Upper lobe of right lung (tissue), 1 donor: ENCODE measurements around the gene SLC22A15. TPM values are rescaled to one million over a fixed set of nuclear protein-coding genes. Genes with fewer than 3 reads are reported as not detected.

Source experiments
- ATAC-seq: fragments of 200-7000 bp; cut with Tn5 transposase; one replicate; pipeline ENCODE4 v1.9.1; 2020; ENCODE audit warnings: mild to moderate bottlenecking, moderate library complexity
- DNase-seq: peaks from one replicate; pipeline ENCODE4 v3.0.0-alpha.2; 2020
- H3K27ac ChIP-seq: fragments of 200-600 bp; one replicate; pipeline ENCODE4 v1.8.0; 2022
- H3K27me3 ChIP-seq: fragments of 200-600 bp; one replicate; pipeline ENCODE4 v1.8.0; 2022; ENCODE audit warnings: mild to moderate bottlenecking
- H3K36me3 ChIP-seq: fragments of 200-600 bp; one replicate; pipeline ENCODE4 v1.8.0; 2022
- H3K4me1 ChIP-seq: fragments of 200-600 bp; one replicate; pipeline ENCODE4 v1.8.0; 2022
- H3K4me3 ChIP-seq: fragments of 200-600 bp; one replicate; pipeline ENCODE4 v1.8.0; 2022; ENCODE audit warnings: mild to moderate bottlenecking
- H3K9me3 ChIP-seq: fragments of 200-600 bp; one replicate; pipeline ENCODE4 v1.8.0; 2022
- CTCF ChIP-seq: fragments of 200-600 bp; IDR thresholded peaks from one replicate; pipeline ENCODE4 v1.8.0; 2022; ENCODE audit warnings: antibody characterized with exemption
- intact Hi-C: fragments of 100-400 bp; cut with DNase I; formaldehyde crosslinking; loops from one replicate; pipeline ENCODE4 v1.11.0; 2022
- total RNA-seq: library from RNA; stranded (reverse); fragmentation: NEBNext Ultra II Directional; extraction: Animal tissue kit (Norgen Biotek cat#: 25700); gene quantifications from one replicate; pipeline ENCODE4 v1.2.1, GENCODE V29; 2021
- donor health status: DM: no; HTN: yes; CAD: no; lungs with severe emphysema.

SLC22A15 gene
- total RNA-seq, 1 donor from 2014 or later: 25.7 TPM

DNA sequence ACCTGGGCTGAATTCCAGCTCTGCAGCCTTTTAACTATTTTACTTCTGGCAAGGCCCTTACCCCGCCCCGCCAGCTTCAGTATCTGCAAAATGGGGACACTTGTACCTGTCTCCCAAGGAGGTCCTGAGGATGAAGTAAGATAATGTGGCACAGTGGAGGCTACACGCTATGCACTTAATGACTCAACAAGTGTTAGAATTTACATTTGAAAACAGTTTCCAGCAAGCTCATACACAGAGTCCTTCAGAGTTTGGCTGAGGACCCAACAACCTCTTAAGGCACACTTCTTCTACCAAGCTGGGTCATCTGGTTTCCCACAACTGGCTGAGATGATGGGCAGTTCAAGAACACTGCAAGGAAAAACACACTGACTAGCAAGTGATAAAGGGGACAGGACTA, 30.2 kb upstream of the SLC22A15 start:
- no peak for TF ChIP-seq CTCF
- ATAC-seq (peak; percentile 90), DNase-seq (no peak)
- Histone ChIP-seq H3K9me3 (no peaks in the 10 kb centered on the region), H3K27ac (no peak overlapping the region), H3K4me1 (peaks cover 6% of the 10 kb centered on the region), H3K27me3 (no peaks in the 10 kb centered on the region), H3K4me3 (no peak overlapping the region), H3K36me3 (no peaks in the 10 kb centered on the region)
- intact Hi-C loops: no loop called here

GRCh38 chr1:115949156-115949555, 27.2 kb upstream of the SLC22A15 start:
- Histone ChIP-seq H3K4me3 (no peak overlapping the region), H3K27me3 (no peaks in the 10 kb centered on the region), H3K4me1 (peaks cover 6% of the 10 kb centered on the region), H3K9me3 (no peaks in the 10 kb centered on the region), H3K36me3 (no peaks in the 10 kb centered on the region), H3K27ac (no peak overlapping the region)
- DNase-seq (no peak), ATAC-seq (no peak)
- intact Hi-C loops: no loop called here
- no peak for TF ChIP-seq CTCF

DNA sequence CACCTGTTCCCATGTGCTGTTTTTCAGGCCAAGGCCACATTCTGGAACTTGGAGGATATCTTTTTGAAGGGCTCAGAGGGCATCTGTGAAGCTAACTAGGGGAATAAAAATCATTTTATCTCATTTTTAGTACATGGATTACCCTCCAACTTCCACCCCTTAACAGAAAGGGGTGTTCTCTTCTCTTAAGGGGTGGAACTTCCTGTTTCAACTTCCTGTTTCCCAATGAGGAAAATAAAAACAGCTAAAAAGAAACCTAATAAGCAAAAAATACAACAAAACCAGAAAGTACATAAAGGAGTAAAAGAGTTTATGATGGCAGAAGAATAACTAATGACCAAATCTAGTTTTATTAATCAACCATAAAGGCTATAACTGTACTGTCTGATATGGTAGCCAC, 24.8 kb upstream of the SLC22A15 start:
- Histone ChIP-seq H3K36me3 (no peaks in the 10 kb centered on the region), H3K4me1 (no peaks in the 10 kb centered on the region), H3K9me3 (no peaks in the 10 kb centered on the region), H3K27ac (no peak overlapping the region), H3K4me3 (no peak overlapping the region), H3K27me3 (no peaks in the 10 kb centered on the region)
- no peak for DNase-seq
- ATAC-seq: no peak
- TF ChIP-seq CTCF: no peak
- intact Hi-C loops: no loop called here

DNA sequence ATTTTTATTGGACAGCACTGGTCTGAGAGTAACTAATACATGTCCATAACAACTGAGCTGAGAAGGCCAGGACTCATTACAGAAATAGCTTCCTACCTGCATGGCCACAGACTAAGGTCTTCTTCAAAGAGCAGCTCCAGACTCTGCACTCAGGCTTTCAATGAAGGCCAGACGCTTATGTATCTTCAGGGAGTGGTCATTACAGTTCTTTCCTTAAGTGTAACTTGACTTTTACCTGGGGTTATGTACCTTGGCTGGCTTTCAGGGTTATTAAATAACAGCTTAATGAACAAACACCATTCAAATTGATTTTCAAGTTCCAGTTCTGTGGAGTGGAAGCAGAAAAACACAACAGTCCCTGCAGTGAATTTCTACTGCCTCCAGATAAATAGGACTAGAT, 23.8 kb upstream of the SLC22A15 start:
- no peak for TF ChIP-seq CTCF
- H3K4me3 ChIP-seq: no peak overlapping the region
- H3K27me3 ChIP-seq: no peaks in the 10 kb centered on the region
- no peaks in the 10 kb centered on the region for H3K9me3 ChIP-seq
- ATAC-seq (peak; percentile 62), DNase-seq (no peak)
- no peaks in the 10 kb centered on the region for H3K4me1 ChIP-seq
- no peaks in the 10 kb centered on the region for H3K36me3 ChIP-seq
- intact Hi-C loops: no loop called here
- H3K27ac ChIP-seq: no peak overlapping the region

- Histone ChIP-seq H3K27ac (no peak overlapping the region), H3K4me3 (no peak overlapping the region), H3K4me1 (no peaks in the 10 kb centered on the region), H3K27me3 (no peaks in the 10 kb centered on the region), H3K36me3 (no peaks in the 10 kb centered on the region), H3K9me3 (no peaks in the 10 kb centered on the region)
- TF ChIP-seq CTCF: no peak
- ATAC-seq (no peak), DNase-seq (no peak)
- intact Hi-C loops: no loop called here
Measured at GRCh38 chr1:115953180-115953579, 23.1 kb upstream of the SLC22A15 start.

DNA sequence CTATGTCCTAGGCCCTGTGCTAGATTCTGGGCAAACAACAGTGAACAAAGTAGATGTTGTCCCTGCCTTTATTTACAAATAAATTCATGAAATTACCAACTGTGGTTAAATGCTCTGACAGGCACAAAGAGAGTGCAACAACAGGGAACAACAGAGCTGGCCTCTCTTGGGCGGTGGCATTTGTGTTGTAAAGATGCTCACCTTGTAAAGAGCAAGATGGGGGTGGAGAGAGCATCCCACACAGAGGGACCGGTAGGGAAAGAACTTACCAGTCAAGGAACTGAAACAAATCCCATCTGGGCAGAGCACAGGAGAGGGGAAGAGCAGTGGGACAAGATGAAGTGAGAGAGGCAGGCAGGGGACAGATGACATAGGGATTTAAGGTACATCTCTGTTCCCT, 21.6 kb upstream of the SLC22A15 start:
- H3K27ac ChIP-seq: no peak overlapping the region
- H3K27me3 ChIP-seq: no peaks in the 10 kb centered on the region
- H3K36me3 ChIP-seq: no peaks in the 10 kb centered on the region
- no peaks in the 10 kb centered on the region for H3K9me3 ChIP-seq
- DNase-seq: no peak
- no peak overlapping the region for H3K4me3 ChIP-seq
- intact Hi-C loops: no loop called here
- no peaks in the 10 kb centered on the region for H3K4me1 ChIP-seq
- no peak for ATAC-seq
- TF ChIP-seq CTCF: no peak
